ENCODE results near the gene GGNBP2.

DNA sequence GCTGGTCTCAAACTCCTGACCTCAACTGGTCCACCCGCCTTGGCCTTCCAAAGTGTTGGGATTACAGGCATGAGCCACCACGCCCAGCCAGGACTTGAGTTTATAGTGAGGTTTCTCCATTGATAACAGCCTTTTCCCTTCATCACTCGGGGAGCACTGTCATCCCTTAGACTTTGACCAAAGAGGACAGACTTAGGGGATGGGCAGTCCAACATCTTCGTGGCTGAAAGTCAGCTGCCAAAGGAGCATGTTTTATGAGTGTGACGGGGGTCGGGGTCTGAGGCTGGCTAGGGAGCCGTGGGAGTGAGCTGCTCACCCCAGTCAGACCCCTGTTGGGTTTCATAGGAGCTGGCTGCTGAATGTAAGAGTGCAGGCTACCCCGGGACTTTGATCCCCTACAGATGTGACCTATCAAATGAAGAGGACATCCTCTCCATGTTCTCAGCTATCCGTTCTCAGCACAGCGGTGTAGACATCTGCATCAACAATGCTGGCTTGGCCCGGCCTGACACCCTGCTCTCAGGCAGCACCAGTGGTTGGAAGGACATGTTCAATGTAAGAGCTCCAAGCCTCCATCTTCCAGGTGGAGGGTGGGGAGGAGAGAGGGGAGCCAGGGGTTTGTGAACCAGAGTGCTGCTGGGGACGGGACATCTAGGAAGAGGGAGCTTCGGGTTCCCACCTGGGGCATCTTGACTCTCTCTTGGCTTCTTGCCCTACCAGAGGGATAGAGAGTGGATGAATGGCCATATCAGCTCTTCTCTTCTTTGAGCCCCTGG is 50.1 kb downstream of the GGNBP2 start:
- no peak for TF ChIP-seq POLR2AphosphoS5 (IDR thresholded peaks at IDR 0.05)
- TF ChIP-seq, protein P1, sequence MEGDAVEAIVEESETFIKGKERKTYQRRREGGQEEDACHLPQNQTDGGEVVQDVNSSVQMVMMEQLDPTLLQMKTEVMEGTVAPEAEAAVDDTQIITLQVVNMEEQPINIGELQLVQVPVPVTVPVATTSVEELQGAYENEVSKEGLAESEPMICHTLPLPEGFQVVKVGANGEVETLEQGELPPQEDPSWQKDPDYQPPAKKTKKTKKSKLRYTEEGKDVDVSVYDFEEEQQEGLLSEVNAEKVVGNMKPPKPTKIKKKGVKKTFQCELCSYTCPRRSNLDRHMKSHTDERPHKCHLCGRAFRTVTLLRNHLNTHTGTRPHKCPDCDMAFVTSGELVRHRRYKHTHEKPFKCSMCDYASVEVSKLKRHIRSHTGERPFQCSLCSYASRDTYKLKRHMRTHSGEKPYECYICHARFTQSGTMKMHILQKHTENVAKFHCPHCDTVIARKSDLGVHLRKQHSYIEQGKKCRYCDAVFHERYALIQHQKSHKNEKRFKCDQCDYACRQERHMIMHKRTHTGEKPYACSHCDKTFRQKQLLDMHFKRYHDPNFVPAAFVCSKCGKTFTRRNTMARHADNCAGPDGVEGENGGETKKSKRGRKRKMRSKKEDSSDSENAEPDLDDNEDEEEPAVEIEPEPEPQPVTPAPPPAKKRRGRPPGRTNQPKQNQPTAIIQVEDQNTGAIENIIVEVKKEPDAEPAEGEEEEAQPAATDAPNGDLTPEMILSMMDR (IDR thresholded peaks at IDR 0.05) = no peak
- no peak for TF ChIP-seq POLR2A (IDR thresholded peaks at IDR 0.05; ENCODE audit: low read depth)
- TF ChIP-seq EP300 (IDR thresholded peaks at IDR 0.05) = no peak

All from esophagus muscularis mucosa (tissue), 4 donors.